T follicular helper cell (primary cell): ENCODE data around the gene SNRK.
A peak's percentile ranks its signal among the peaks of the same experiment; 100 is the strongest.
"Not testable (repeated sequence)": the region's sequence is repeated elsewhere in the genome, so short reads cannot be mapped to it uniquely, and the experiment has no call there.

Source experiments
- DNase-seq: peaks from one replicate; pipeline ENCODE4 v3.0.0-alpha.2; 2020; ENCODE audit warnings: low read depth

Gene SNRK

GRCh38 chr3:43345877-43346276, 59.5 kb downstream of the SNRK start:
- DNase-seq = no peak

- DNase-seq = peak; percentile 32
Measured at GRCh38 chr3:43346978-43347749, 60.8 kb downstream of the SNRK start.

- DNase-seq = no peak
Measured at GRCh38 chr3:43347774-43348173, 61.4 kb downstream of the SNRK start.

- DNase-seq = no peak
Measured at GRCh38 chr3:43348350-43348749, 62.0 kb downstream of the SNRK start.

GRCh38 chr3:43348852-43349574, 62.7 kb downstream of the SNRK start:
- no peak for DNase-seq

GRCh38 chr3:43349716-43350115, 63.4 kb downstream of the SNRK start:
- no peak for DNase-seq

GRCh38 chr3:43353393-43353792, 67.1 kb downstream of the SNRK start:
- no peak for DNase-seq

- DNase-seq = no peak
Measured at GRCh38 chr3:43353923-43354670, 67.8 kb downstream of the SNRK start.

- not testable (repeated sequence) for DNase-seq
Measured at GRCh38 chr3:43356033-43356432, 69.7 kb downstream of the SNRK start.

GRCh38 chr3:43361077-43361476, 74.7 kb downstream of the SNRK start:
- no peak for DNase-seq

- DNase-seq = no peak
Measured at GRCh38 chr3:43362183-43362582, 75.8 kb downstream of the SNRK start.

GRCh38 chr3:43362961-43363360, 76.6 kb downstream of the SNRK start:
- no peak for DNase-seq

- no peak for DNase-seq
Measured at GRCh38 chr3:43363621-43364266, 77.4 kb downstream of the SNRK start.

GRCh38 chr3:43364494-43364893, 78.2 kb downstream of the SNRK start:
- DNase-seq = no peak

- no peak for DNase-seq
Measured at GRCh38 chr3:43364926-43365325, 78.6 kb downstream of the SNRK start.

- DNase-seq = no peak
Measured at GRCh38 chr3:43365601-43366305, 79.4 kb downstream of the SNRK start.

GRCh38 chr3:43366481-43366880, 80.1 kb downstream of the SNRK start:
- DNase-seq = no peak

GRCh38 chr3:43366885-43367284, 80.5 kb downstream of the SNRK start:
- DNase-seq = no peak

GRCh38 chr3:43369404-43370292, 83.3 kb downstream of the SNRK start:
- DNase-seq = no peak

GRCh38 chr3:43370293-43370980, 84.1 kb downstream of the SNRK start:
- no peak for DNase-seq
